IMR-90 (cell line): ENCODE measurements around the gene ATRAID. TPM values are rescaled to one million over a fixed set of nuclear protein-coding genes. Genes with fewer than 3 reads are reported as not detected.

Experiments
- ATAC-seq: fragments of 200-7000 bp; cut with Tn5 transposase; 2 replicates; pipeline ENCODE4 v1.9.1; 2020; ENCODE audit warnings: low read depth, mild to moderate bottlenecking, moderate library complexity
- BruUV-seq: library from RNA; stranded (reverse); fragments of 400-500 nt; replicated peaks from 2 replicates; lab custom pipeline; 2021; lab: Mats Ljungman, UMichigan
- CTCF ChIA-PET: fragments of 300-600 bp; formaldehyde crosslinking; extraction: SDS; loops from one replicate; lab custom pipeline; 2021; ENCODE audit warnings: antibody characterized with exemption; lab: Yijun Ruan, JAX
- POLR2A ChIA-PET: fragments of 300-600 bp; sonication (Branson Sonifier 250); formaldehyde crosslinking; loops from one replicate; lab custom pipeline; 2022; ENCODE audit warnings: antibody characterized with exemption; ENCODE audit not compliant: unreplicated experiment; lab: Charles Lee
- DNase-seq: peaks from one replicate; pipeline ENCODE4 v3.0.0; 2013
- H2AFZ ChIP-seq: replicated peaks from 2 replicates; pipeline ENCODE3; 2013; ENCODE audit warnings: low read length, mild to moderate bottlenecking; ENCODE audit not compliant: poor library complexity
- H2AK5ac ChIP-seq: 2 replicates; pipeline ENCODE4 v1.6.1; 2013; ENCODE audit warnings: low read depth, low read length, inconsistent platforms
- H2AK9ac ChIP-seq: replicated peaks from 2 replicates; pipeline ENCODE3; 2013; ENCODE audit warnings: mild to moderate bottlenecking, low read depth, low read length, moderate library complexity; ENCODE audit not compliant: poor library complexity
- H2BK120ac ChIP-seq: 2 replicates; pipeline ENCODE4 v1.6.1; 2013; ENCODE audit warnings: low read depth, low read length, inconsistent platforms
- H2BK15ac ChIP-seq: 3 replicates; pipeline ENCODE4 v1.6.1; 2013; ENCODE audit warnings: low read depth, low read length, inconsistent platforms
- H2BK20ac ChIP-seq: 2 replicates; pipeline ENCODE4 v1.6.1; 2013; ENCODE audit warnings: low read depth, mild to moderate bottlenecking, inconsistent platforms, low read length, moderate library complexity
- H2BK5ac ChIP-seq: 2 replicates; pipeline ENCODE4 v1.6.1; 2013; ENCODE audit warnings: mild to moderate bottlenecking, low read depth, low read length, inconsistent platforms; ENCODE audit not compliant: poor library complexity, severe bottlenecking
- H3K14ac ChIP-seq: replicated peaks from 2 replicates; pipeline ENCODE4 v1.6.1; 2013; ENCODE audit warnings: low read depth, low read length, inconsistent platforms
- H3K18ac ChIP-seq: 2 replicates; pipeline ENCODE4 v1.6.1; 2013; ENCODE audit warnings: low read depth, low read length, control low read depth
- H3K23ac ChIP-seq: 2 replicates; pipeline ENCODE4 v1.6.1; 2013; ENCODE audit warnings: low read depth, low read length, inconsistent platforms
- H3K27ac ChIP-seq: 2 replicates; pipeline ENCODE4 v1.5.1; 2013; ENCODE audit warnings: mild to moderate bottlenecking, control low read depth, low read length; ENCODE audit not compliant: insufficient read depth
- H3K27me3 ChIP-seq: 2 replicates; pipeline ENCODE4 v1.6.1; 2013; ENCODE audit warnings: low read length; ENCODE audit not compliant: control insufficient read depth, insufficient read depth
- H3K36me3 ChIP-seq: 2 replicates; pipeline ENCODE4 v1.6.1; 2013; ENCODE audit warnings: low read length, mixed read lengths; ENCODE audit not compliant: control insufficient read depth, insufficient read depth
- H3K4ac ChIP-seq: 2 replicates; pipeline ENCODE4 v1.6.1; 2013; ENCODE audit warnings: low read depth, low read length, inconsistent platforms
- H3K4me1 ChIP-seq: 2 replicates; pipeline ENCODE4 v1.6.1; 2013; ENCODE audit warnings: low read length, mixed read lengths; ENCODE audit not compliant: control insufficient read depth, insufficient read depth
- H3K4me2 ChIP-seq: 2 replicates; pipeline ENCODE4 v1.6.1; 2013; ENCODE audit warnings: low read depth, mild to moderate bottlenecking, control low read depth, low read length, moderate library complexity
- H3K4me3 ChIP-seq: 2 replicates; pipeline ENCODE4 v1.5.1; 2013; ENCODE audit warnings: low read depth, mild to moderate bottlenecking, control low read depth, low read length, moderate library complexity; ENCODE audit not compliant: insufficient read depth
- H3K56ac ChIP-seq: 2 replicates; pipeline ENCODE4 v1.6.1; 2013; ENCODE audit warnings: low read length, inconsistent platforms; ENCODE audit not compliant: insufficient read depth; ENCODE audit errors: extremely low read depth
- H3K79me1 ChIP-seq, 2 experiments: 2 replicates each; pipeline ENCODE4 v1.6.1; 2013; ENCODE audit warnings: low read length in 2 of 2, inconsistent platforms in 1 of 2, low read depth in 1 of 2
- H3K9ac ChIP-seq: 2 replicates; pipeline ENCODE4 v1.6.1; 2013; ENCODE audit warnings: low read depth, low read length, control low read depth
- H3K9me1 ChIP-seq: 2 replicates; pipeline ENCODE4 v1.6.1; 2013; ENCODE audit warnings: low read length, inconsistent platforms; ENCODE audit not compliant: insufficient read depth
- H3K9me3 ChIP-seq: 2 replicates; pipeline ENCODE4 v1.6.1; 2013; ENCODE audit warnings: low read length; ENCODE audit not compliant: control insufficient read depth, insufficient read depth
- H4K20me1 ChIP-seq: 2 replicates; pipeline ENCODE4 v1.6.1; 2013; ENCODE audit warnings: low read length, inconsistent platforms; ENCODE audit not compliant: insufficient read depth
- H4K5ac ChIP-seq: 2 replicates; pipeline ENCODE4 v1.6.1; 2013; ENCODE audit warnings: mild to moderate bottlenecking, low read depth, low read length, control low read depth
- H4K8ac ChIP-seq, 2 experiments: 2 replicates each; pipeline ENCODE4 v1.6.1; 2013; ENCODE audit warnings: low read depth in 2 of 2, low read length in 2 of 2, control low read depth in 1 of 2, inconsistent platforms in 1 of 2
- H4K91ac ChIP-seq: 2 replicates; pipeline ENCODE4 v1.6.1; 2013; ENCODE audit warnings: low read depth, low read length, inconsistent platforms; ENCODE audit not compliant: insufficient read depth
- CEBPB ChIP-seq: IDR thresholded peaks from 2 replicates; pipeline ENCODE4 v1.6.1; 2012; ENCODE audit warnings: low read depth, low read length, improper control_type of control experiment
- CTCF ChIP-seq: conservative IDR thresholded peaks from 2 replicates; pipeline ENCODE4 v1.5.1; 2012; ENCODE audit warnings: mild to moderate bottlenecking, low read depth, low read length, improper control_type of control experiment
- MAZ ChIP-seq: IDR thresholded peaks from 2 replicates; pipeline ENCODE4 v1.6.1; 2012; ENCODE audit warnings: low read depth, mild to moderate bottlenecking, low read length, improper control_type of control experiment, moderate library complexity, borderline replicate concordance
- RAD21 ChIP-seq: IDR thresholded peaks from 2 replicates; pipeline ENCODE4 v1.6.1; 2012; ENCODE audit warnings: low read length, improper control_type of control experiment
- USF2 ChIP-seq: fragments of 150-350 bp; IDR thresholded peaks from 2 replicates; pipeline ENCODE4 v1.6.1; 2017; ENCODE audit warnings: mild to moderate bottlenecking, antibody characterized with exemption, low read length, low read depth
- WGBS, 2 experiments: methylation state at CpG; one replicate each; pipeline versions ENCODE4 v1.1.5 to v1.1.7; 2013; ENCODE audit warnings: missing lambda C conversion rate in 2 of 2; ENCODE audit not compliant: insufficient read length in 1 of 2; ENCODE audit errors: extremely low coverage in 2 of 2; 5-methylcytosine and 5-hydroxymethylcytosine counted together
- dilution Hi-C: fragments of 300-500 bp; cut with HindIII; formaldehyde crosslinking; loops from one replicate; pipeline ENCODE4 v1.14.3; 2018; ENCODE audit warnings: low sequenced_read_pairs; ENCODE audit not compliant: unreplicated experiment
- in situ Hi-C: fragments of 300-500 bp; cut with MboI; formaldehyde crosslinking; loops from 3 replicates; pipeline ENCODE4 v1.14.3; 2019; ENCODE audit warnings: low sequenced_read_pairs, inconsistent platforms, mixed read lengths
- intact Hi-C: fragments of 100-400 bp; cut with micrococcal nuclease; formaldehyde crosslinking; loops from 2 replicates; pipeline ENCODE4 v1.10.0; 2022
- polyA plus RNA-seq, 3 experiments: library from polyadenylated mRNA; depleted of rRNA; stranded (reverse); fragments of >200 nt; gene quantifications; 2 replicates each; pipeline ENCODE4 v1.2.3, GENCODE V29; 2012; ENCODE audit warnings: low replicate concordance in 1 of 3
- total RNA-seq: library from RNA; depleted of rRNA; stranded (reverse); fragments of >200 nt; gene quantifications from 2 replicates; pipeline ENCODE4 v1.2.3, GENCODE V29; 2012

ATRAID gene
- total and polyA plus RNA-seq, 2 of the 4 experiments (the other 2 are of a cell fraction), result 138 to 173 TPM

GRCh38 chr2:27262379-27263286 lies 50.8 kb downstream of the ATRAID start, which contains the start of gene SLC30A3:
Gene SLC30A3 (minus strand): TSS chr2:27263047. CDS start chr2:27262906, 141 bp downstream.
- H3K4ac ChIP-seq, result no peak within 1 kb of the TSS
- H3K9ac ChIP-seq, result no peak within 1 kb of the TSS

More at GRCh38 chr2:27262379-27263286, 50.8 kb downstream of the ATRAID start, which contains the start of gene SLC30A3:
- Histone ChIP-seq H3K79me1 (no peaks in the 10 kb centered on the region), H3K23ac (peak within 1 kb of the TSS; percentile 77), H2BK5ac (no peak within 1 kb of the TSS), H2AFZ (peak within 1 kb of the TSS; percentile 92), H2BK15ac (no peak within 1 kb of the TSS), H3K9me1 (no peaks in the 10 kb centered on the region; the same call in 1 of the 2 replicates), H4K8ac (no peak within 1 kb of the TSS), H3K36me3 (no peaks in the 10 kb centered on the region), H2BK120ac (no peak within 1 kb of the TSS), H4K91ac (no peak within 1 kb of the TSS), H3K56ac (no peak within 1 kb of the TSS), H3K4me3 (no peak within 1 kb of the TSS; the same call in 1 of the 2 replicates), H3K9me3 (no peaks in the 10 kb centered on the region; the same call in 1 of the 2 replicates), H4K5ac (no peak within 1 kb of the TSS), H3K27ac (no peak within 1 kb of the TSS), H2AK9ac (no peak within 1 kb of the TSS), H2AK5ac (no peak within 1 kb of the TSS), H3K18ac (no peak within 1 kb of the TSS), H4K20me1 (no peaks in the 10 kb centered on the region), H3K27me3 (peaks cover 84% of the 10 kb centered on the region), H2BK20ac (no peak within 1 kb of the TSS), H3K4me1 (peaks cover 4% of the 10 kb centered on the region; the same call in 1 of the 2 replicates), H3K4me2 (peak within 1 kb of the TSS; percentile 54; the same call in 1 of the 2 replicates), H3K14ac (no peak within 1 kb of the TSS)
- TF ChIP-seq RAD21 (no peak), MAZ (0 out of 2 replicates have a peak, but pooled peaks have one; percentile 13), CTCF (no peak), CEBPB (no peak), USF2 (no peak)
- WGBS, 2 experiments, result 1% methylated on average over 37 of the region's 96 CpGs; no CpG with 5 or more reads in 1 of the 2 experiments
- in situ Hi-C loops, result no loop called here
- ChIA-PET CTCF (interaction anchor here (1.0 to 2.8 kb wide), 3 partner anchors 20 to 41 kb away, joined by 3 to 8 read pairs (median 4); partner anchors contain the start of gene TRIM54), POLR2A (no interaction called here)
- DNase-seq, result no peak
- intact Hi-C loops, result no loop called here
- BruUV-seq, result no TSS peak
- dilution Hi-C loops, result no loop called here
- peak; percentile 81 for ATAC-seq
